C4-2B (cell line): ENCODE data around the gene RRP36.

ENCODE experiments used
- ZFX ChIP-seq: fragments of 450-650 bp; IDR thresholded peaks from 2 replicates; pipeline ENCODE4 v1.6.1; 2017
- TF ChIP-seq, protein P1 (sequence below): fragments of 450-650 bp; conservative IDR thresholded peaks from 2 replicates; pipeline ENCODE4 v1.5.1; 2017; ENCODE audit warnings: mild to moderate bottlenecking

DNA sequence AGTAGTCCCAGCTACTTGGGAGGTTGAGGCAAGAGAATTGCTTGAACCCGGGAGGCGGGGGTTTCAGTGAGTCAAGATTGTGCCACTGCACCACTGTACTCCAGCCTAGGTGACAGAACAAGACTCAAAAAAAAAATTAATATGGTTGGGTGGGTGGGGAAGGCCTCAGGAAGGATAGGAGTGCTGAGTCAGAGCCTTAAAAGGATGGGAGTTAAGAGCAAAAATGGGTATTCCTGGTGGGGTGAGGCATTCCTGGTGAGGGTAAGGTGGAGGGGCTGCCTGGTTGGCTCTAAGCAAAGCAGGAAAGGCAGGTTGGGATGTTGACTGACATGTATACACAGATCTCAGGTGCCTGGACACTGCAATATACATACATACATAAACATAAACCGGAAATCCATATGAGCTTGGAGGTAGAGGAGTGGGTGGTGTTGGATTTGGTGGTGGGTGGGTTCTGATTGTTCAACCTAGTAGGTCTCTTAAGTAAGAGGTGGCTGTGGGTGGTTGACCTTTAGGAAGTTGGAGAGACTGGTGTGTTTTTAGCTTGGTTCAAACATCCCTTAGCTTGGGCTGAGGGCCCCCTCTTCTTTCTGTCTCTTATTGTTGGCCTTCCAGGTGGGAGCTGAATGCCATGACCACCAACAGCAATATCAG is 1.2 kb upstream of the RRP36 start:
- TF ChIP-seq, protein P1, sequence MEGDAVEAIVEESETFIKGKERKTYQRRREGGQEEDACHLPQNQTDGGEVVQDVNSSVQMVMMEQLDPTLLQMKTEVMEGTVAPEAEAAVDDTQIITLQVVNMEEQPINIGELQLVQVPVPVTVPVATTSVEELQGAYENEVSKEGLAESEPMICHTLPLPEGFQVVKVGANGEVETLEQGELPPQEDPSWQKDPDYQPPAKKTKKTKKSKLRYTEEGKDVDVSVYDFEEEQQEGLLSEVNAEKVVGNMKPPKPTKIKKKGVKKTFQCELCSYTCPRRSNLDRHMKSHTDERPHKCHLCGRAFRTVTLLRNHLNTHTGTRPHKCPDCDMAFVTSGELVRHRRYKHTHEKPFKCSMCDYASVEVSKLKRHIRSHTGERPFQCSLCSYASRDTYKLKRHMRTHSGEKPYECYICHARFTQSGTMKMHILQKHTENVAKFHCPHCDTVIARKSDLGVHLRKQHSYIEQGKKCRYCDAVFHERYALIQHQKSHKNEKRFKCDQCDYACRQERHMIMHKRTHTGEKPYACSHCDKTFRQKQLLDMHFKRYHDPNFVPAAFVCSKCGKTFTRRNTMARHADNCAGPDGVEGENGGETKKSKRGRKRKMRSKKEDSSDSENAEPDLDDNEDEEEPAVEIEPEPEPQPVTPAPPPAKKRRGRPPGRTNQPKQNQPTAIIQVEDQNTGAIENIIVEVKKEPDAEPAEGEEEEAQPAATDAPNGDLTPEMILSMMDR, result no peak
- no peak for TF ChIP-seq ZFX
